Measurements from ENCODE around the gene DNAAF1. TPM values are rescaled to one million over a fixed set of nuclear protein-coding genes. Genes with fewer than 3 reads are reported as not detected.

Gene DNAAF1
- total and polyA plus RNA-seq, 2 of the 8 experiments (the other 6 are each of a cell fraction or from before 2014, with no cell fraction given) = 0.09 to 0.15 TPM

DNA sequence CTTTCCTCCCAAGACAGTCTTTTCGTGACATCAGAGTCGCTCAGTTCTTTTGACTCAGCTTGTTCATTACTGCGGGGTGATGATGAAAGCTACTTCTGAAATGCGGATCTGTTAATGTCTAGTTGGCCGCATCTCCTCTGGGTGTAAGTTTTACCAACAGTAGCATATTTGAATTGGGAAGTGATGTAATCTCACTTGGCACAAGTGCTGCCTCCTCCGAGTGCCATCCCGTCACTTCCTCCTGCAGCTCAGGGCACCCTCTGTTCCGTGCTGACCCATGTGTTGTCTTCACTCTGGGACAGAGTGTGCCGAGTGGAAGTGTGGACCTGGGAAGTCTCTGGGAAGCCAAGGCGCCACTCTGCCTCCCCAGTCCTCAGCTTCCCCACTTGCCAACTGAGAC, 54.8 kb downstream of the DNAAF1 start:
- H2AFZ ChIP-seq (ENCODE audit: low read length) = no peak overlapping the region
- peak overlapping the region; percentile 57; the same call in 1 of the 2 replicates for H4K8ac ChIP-seq (ENCODE audit: extremely low read depth, insufficient read depth, low read length)
- DNase-seq (ENCODE audit: low read depth in 1 of 2, low spot score in 2 of 2) (no peak), FAIRE-seq (no peak)
- no peak overlapping the region for H2BK120ac ChIP-seq (replicated peaks; ENCODE audit: low read depth, low read length)
- WGBS, 2 experiments (ENCODE audit: extremely low coverage in 1 of 2, insufficient coverage in 1 of 2, insufficient read length in 1 of 2, insufficient replicate concordance in 2 of 2, low coverage in 1 of 2, low lambda C conversion rate in 2 of 2, missing lambda C conversion rate in 1 of 2) = 87% methylated on average over 10 of the region's 10 CpGs; no CpG with 5 or more reads in 1 of the 2 experiments
- peaks cover 0 to 3% (median 0%) of the 10 kb centered on the region in 4 experiments; a peak in 2 of 7 replicates for H3K4me1 ChIP-seq (replicated peaks in 1 of 4; ENCODE audit: control insufficient read depth in 3 of 4, insufficient read depth in 4 of 4, low read length in 3 of 4)
- no peak overlapping the region for H3K14ac ChIP-seq (ENCODE audit: insufficient read length)
- no peak overlapping the region for H4K5ac ChIP-seq (ENCODE audit: insufficient read length, low read depth, low read length)
- no peaks in the 10 kb centered on the region for H3K36me3 ChIP-seq (ENCODE audit: control insufficient read depth in 2 of 4, insufficient read depth in 4 of 4, low read length in 3 of 4)
- ChIA-PET CTCF (ENCODE audit: partially characterized antibody) (interaction anchor here (1.3 kb wide), 1 partner anchor 33 kb away, joined by 3 read pairs; no protein-coding TSS in a partner anchor), POLR2A (ENCODE audit: partially characterized antibody) (no interaction called here)
- no peak overlapping the region for H2BK20ac ChIP-seq (ENCODE audit: low read length)
- H2BK5ac ChIP-seq (ENCODE audit: low read depth, low read length) = no peak overlapping the region
- H4K91ac ChIP-seq (replicated peaks; ENCODE audit: insufficient read length, low read length) = no peak overlapping the region
- no peak overlapping the region for H3K4me3 ChIP-seq (ENCODE audit: extremely low read depth in 1 of 4, insufficient read depth in 2 of 4, low read depth in 3 of 4, low read length in 4 of 4)
- no peak overlapping the region for H3K56ac ChIP-seq (replicated peaks; ENCODE audit: insufficient read length, low read depth, low read length)
- no peaks in the 10 kb centered on the region for H3K79me2 ChIP-seq (ENCODE audit: control insufficient read depth in 1 of 2, insufficient read depth in 2 of 2, low read length in 2 of 2)
- H2AK5ac ChIP-seq (ENCODE audit: low read depth, low read length) = no peak overlapping the region
- H3K4ac ChIP-seq (replicated peaks; ENCODE audit: insufficient read length, low read depth, low read length) = no peak overlapping the region
- H3K9me3 ChIP-seq (ENCODE audit: insufficient read depth in 2 of 2, low read depth in 1 of 2, low read length in 1 of 2) = no peaks in the 10 kb centered on the region
- no peak overlapping the region for H3K4me2 ChIP-seq (ENCODE audit: insufficient read depth in 1 of 2, low read depth in 2 of 2, low read length in 2 of 2)
- no peak overlapping the region for H3K18ac ChIP-seq (ENCODE audit: extremely low read depth, low read length)
- H2BK12ac ChIP-seq (ENCODE audit: low read depth, low read length) = no peak overlapping the region
- H3K23ac ChIP-seq (ENCODE audit: insufficient read length) = no peak overlapping the region
- H3K27ac ChIP-seq (ENCODE audit: low read depth, low read length) = no peak overlapping the region
- no peaks in the 10 kb centered on the region for H3K23me2 ChIP-seq (ENCODE audit: low read depth, low read length)
- H3K27me3 ChIP-seq (replicated peaks in 1 of 4; ENCODE audit: control insufficient read depth in 3 of 4, extremely low read depth in 1 of 4, insufficient read depth in 3 of 4, low read length in 3 of 4) = no peaks in the 10 kb centered on the region
- H3K79me1 ChIP-seq (ENCODE audit: low read depth, low read length) = no peaks in the 10 kb centered on the region
- H2BK15ac ChIP-seq (ENCODE audit: low read length) = no peak overlapping the region
- no peak overlapping the region for H3K9ac ChIP-seq (replicated peaks in 1 of 4; ENCODE audit: extremely low read depth in 1 of 4, low read depth in 3 of 4, low read length in 3 of 4)
- no peaks in the 10 kb centered on the region for H4K20me1 ChIP-seq (replicated peaks in 1 of 2; ENCODE audit: control insufficient read depth in 1 of 2, insufficient read depth in 2 of 2, low read length in 2 of 2)
- TF ChIP-seq CBX8 (IDR thresholded peaks at IDR 0.05; ENCODE audit: borderline replicate concordance, low read depth, low read length) = no peak

Measured in H1 (cell line).